GM18520 (cell line): ENCODE results near the gene DHRS9.

Experiments
- ATAC-seq: cut with Tn5 transposase; IDR thresholded peaks from one replicate; pipeline ENCODE4 v1.9.1; 2021; ENCODE audit not compliant: unreplicated experiment

Gene DHRS9

DNA sequence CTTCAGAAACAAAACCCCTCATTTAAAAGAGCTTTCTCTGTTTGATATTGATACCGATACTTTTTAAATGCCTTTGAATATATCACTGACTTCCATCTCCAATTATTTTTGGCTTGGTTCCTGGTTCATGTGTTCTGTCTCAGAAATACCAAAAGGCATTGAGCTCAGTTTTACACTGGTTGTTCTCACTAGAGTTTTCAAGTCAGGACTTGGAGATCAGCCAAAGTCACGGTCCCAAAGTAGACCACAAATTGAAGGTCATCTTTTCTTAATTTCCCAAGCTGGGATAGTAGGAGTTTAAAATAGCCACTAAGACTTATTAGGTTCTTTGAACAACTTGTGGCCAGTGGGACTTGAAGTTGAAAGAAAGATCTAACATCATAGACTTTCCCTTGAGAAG, 24.2 kb downstream of the DHRS9 start:
- peak; percentile 7 for ATAC-seq

DNA sequence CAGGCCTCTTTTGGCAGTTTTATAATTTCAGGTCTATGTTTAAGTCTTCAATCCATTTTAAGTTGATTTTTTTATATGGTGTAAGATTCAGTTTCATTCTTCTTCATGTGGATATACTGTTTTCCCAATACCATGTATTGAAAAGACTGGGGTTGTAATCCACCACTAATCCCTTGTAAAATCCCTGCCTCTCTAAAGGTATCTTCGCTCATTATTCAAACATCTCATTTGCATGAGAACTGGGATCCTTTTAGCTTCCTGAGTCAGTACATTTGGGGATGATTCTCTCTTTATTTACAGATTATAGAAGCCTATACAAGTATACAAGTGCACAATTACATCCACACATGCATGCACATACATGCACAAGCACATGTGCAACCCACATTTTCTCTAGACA, 25.3 kb downstream of the DHRS9 start:
- no peak for ATAC-seq

DNA sequence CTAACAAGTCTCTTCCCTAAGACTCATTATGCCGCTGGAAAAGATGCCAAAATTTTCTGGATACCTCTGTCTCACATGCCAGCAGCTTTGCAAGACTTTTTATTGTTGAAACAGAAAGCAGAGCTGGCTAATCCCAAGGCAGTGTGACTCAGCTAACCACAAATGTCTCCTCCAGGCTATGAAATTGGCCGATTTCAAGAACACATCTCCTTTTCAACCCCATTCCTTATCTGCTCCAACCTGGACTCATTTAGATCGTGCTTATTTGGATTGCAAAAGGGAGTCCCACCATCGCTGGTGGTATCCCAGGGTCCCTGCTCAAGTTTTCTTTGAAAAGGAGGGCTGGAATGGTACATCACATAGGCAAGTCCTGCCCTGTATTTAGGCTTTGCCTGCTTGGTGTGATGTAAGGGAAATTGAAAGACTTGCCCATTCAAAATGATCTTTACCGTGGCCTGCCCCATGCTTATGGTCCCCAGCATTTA, 26.3 kb downstream of the DHRS9 start:
- ATAC-seq: no peak

DNA sequence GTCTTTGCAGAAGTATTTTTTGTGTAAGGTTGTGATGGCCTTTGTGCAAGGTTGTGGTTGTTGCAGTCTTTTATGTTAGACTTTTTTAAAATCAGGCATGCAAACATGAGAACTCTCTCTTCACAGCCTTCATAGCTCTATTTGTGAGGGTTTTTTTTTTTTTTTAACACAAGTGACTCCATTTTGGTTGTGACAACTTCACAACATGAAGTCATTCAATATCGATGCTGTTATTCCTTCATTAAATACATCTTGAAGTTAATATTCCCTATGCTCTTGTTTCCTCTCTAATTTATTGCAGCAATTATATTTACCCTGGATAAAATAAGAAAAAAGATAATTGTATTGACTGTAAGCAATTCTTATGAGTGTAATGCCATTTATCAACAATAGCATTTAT, 35.5 kb downstream of the DHRS9 start:
- no peak for ATAC-seq

DNA sequence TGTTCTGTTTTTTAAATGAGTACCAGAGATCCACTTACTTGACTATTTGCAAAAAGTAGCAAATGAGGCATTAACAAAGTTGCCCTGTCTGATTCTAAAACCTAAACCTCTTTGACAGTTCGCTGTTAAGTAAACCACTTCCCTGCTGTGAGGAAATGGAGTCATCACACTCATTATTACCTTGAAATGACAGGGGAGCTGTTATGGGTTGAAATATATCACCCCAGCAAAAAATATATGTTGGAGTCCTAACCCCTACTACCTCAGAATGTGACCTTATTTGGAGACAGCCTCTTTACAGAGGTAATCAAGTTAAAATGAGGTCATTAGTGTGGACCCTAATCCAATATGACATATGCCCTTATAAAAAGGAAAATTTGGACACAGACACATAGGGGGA, 36.1 kb downstream of the DHRS9 start:
- ATAC-seq: no peak

DNA sequence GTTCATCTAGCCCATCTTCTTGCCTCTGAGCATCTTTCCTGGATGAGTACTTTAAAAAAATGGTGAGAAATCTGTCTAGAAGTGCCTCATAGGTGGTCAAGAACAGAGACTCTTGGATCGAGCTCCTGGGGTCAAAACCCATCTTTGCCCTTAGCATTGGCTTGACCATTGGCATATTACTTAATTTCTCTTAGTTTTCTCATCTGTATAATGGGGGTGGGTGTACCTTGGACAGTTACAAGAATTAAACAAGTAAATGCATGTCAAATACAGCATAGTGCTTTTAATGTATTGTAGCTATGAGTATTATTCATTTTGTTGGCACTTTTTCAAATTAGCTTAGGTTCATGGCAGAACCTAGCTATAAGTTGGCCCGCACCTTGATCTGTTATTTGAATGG, 36.8 kb downstream of the DHRS9 start:
- ATAC-seq: no peak

DNA sequence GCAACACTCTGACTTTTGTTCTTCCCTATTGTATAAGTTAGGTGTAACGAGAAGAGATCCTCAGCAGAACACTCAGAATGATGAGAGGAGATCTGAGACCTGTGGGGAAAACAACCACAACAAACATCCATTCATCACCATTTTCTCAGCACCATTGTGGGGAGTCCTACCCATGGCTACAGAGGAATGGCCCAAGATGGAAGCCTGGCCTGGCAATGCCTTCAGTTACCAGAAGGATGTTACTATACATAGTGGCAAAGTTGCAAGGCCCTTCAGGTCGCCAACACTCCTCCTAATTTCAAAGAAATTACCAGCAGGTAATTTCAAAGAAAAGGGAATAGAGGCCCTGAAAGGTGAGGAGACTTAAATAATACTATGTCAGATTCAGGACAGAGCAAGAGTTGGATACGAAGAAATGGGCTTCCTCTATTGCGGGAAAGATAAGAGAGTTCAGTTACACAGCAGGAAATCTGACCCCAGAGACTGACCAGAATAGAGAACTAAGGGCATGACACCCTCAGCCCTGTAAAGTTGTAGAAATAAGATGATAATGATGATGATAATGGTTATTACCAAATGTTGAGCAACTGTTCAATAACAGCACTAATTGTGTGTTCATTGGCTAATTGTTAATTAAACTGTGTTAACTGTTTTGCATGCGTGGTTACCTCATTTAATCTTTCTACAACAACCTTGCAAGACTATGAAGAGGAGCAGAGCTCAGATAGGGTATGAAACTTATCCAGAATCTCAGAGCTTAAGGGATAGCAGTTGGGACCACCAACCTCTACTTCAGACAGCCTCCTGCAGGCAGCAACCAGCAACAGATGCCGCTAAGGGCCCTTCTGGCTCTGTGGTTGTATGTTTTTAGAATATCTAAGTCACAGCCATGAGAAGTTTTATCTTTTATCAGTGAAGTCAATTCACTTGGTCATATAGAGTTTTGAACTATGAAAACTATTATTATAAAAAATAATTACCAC, 37.5 kb downstream of the DHRS9 start:
- ATAC-seq: no peak

DNA sequence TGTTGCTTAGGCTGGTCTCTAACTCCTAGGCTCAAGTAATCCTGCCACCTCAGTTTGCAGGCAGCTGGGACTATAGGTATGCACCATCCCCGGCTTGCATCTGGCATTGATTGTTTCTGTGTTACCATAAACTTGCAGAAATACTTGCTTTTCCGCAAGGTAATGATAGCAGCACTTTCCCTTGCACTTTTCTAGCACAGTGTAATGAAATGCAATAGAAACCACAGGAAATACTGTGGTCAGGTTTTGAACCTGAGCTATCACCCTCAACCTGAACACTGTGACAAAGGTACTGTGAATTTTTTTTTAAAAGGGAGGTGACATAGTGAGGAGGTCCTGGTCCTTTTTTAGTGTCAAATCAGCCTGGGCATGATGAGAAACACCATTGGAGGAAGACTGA, 38.3 kb downstream of the DHRS9 start:
- ATAC-seq: peak; percentile 86

DNA sequence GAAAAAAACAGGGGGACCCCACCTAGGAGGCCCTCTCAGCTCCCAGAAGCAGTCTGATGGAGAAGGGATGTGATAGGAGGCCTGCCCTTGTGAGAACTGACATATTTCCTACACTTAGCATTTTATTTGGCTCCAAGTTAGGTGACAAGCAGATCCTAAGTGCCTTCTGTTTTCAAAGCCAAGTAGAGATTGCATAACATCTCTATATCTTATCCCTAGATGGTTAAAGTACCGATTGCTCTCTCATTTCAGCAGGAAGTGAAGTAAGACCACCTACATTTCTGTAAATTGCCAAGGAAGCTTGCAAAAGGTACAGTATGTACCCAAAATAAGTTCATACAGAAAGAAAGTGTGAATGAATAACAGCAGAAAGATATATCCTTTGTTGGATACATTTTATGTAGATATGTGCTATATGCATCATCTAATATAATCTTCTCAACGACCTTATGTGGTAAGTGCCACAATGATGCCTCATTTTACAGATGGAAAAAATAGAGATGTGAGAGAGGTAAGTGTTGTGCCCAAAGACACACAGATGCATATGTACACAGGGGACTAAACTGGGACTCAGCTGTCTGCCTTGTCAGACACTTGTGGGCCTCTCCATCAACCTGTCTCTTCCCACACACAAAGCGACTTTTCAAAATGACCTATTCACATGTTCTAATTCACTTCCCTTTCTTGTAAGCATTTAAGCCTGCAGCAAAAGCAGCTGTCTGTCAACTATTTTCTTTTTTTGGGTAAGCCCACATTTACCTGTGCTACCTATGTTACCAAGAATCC, 38.9 kb downstream of the DHRS9 start:
- no peak for ATAC-seq

DNA sequence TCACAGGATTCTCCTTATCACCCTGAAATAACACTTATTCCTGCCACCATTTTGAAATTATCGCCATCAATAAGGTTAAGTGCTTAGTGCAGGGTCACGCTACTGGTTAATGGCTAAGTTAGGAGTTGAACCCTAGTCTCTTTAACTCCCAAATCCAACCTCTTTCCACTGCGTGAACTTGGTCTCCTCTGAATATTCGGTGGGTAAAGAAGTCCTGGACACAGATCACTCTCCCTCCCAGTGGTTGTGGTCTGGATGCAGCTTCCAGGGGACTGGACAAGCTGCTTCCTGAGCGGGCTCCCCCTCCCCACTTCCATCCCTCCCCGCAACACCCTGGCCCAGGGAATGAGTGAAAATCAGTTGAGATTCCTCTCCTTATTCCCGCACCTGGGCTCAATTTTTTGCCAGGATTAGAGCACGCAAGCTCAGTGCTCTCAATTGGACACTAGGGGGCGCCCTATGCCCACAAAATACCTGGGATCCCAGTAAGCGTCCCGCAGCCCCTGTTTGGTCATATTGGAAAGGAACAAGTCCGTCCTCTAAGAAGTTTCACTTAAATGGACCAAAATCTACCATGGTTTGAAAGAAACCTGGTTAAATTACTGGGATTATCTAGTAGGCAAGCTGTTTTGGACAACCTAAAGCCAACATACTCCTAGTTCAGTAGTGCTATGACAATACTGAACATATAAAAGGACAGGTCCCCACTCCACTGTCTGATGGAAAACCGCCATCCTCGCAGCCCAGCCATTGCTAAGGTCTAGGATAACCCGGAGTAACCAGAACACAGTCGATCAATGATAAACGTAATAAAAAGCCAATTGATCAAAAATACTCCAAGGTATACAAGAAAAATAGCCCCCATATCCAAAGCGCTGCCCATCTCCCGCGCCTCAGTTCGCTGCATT, 40.4 kb downstream of the DHRS9 start:
- ATAC-seq: no peak

DNA sequence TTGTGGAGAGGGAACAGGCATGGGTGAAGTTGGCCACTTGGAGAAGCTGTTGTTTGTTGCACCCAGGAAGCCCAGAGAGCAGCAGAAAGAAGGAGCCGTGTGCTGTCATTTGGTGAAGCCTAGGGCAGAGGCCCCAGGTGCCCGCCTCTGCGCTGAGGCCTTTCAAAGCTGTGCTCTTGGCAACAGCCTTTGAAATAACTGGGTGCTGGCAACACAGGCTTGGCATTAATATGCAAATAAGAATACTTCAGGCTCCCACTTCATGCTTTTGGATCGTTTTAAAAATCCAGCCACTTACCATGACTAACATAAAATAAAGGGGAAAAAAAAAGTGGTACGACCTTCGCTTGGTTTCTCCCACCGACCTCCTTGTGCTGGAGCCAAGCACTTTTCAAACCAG, 41.1 kb downstream of the DHRS9 start:
- ATAC-seq: no peak

DNA sequence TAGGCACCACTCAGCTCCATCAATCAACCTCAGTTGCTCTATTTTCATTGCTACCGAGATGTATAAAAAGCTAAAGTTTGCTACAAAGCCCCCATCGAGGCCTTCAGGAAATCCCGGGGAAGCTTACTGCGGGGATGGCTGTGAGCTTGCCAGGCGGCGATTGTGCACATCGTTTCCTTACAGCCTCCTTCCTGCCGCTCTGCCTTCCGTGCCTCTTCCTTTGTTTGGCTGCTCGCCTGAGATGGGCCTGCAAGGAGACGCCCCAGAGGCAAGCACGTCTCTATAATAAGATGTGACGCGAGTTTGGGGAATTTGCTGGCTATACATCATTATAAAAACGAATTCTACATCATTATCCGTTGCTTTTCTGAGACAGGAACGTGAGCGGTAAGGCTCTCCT, 41.6 kb downstream of the DHRS9 start:
- no peak for ATAC-seq

DNA sequence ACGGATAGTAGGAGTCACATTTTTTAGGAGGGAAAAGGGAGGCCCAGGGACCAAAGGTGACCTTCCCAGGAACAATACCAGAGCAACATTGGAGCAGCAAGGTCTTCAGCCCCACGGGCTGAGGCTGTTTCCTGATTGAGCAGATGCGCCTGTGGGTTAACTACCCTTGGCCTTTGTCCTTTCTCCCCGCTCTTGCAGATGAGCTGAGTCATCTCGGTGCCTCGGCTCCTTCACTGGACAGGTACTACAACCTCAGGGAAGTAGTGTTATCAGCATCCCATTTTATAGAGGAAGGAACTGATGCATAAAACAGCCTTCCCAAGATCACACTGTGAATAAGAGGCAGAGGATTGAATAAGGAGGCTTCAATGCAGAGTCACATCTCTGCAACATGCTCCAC, 43.5 kb downstream of the DHRS9 start:
- no peak for ATAC-seq

DNA sequence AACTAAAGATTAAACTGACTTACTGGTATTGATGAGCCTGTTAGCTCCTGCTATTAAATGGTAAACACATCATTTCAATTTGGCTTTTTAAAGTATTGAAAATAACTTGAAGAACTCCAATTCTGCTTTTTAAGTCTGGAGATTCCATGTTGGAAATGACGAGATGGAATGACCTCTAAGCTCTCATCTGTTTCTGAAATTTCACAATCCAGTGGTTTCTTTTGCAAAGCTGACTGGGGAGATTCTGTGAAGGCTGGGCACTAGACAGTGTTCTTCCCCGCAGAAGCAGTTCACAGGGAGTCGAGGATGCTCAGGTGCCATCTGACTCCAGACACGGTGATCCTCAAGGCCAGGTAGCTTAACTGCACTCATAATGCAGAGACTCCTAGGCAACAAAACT, 44.7 kb downstream of the DHRS9 start:
- no peak for ATAC-seq

DNA sequence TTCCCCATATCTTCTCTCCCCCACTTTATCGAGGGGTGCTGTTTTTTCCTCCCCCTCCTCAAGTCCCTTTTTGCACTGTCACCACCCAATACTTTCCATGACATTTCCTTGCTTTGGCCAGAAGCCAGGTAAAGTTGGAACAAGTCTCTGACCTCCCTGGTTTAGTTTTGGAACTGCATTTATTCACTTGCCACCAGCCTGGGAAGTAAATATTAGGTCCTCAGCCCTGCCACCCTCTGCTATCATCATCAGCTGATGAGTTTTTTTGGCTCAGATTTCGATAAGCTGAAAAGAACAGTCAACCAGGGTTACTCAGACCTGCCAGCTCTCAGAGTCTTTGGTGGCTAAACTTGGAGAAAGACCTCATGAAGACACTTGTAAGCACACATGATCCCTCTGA, 47.0 kb downstream of the DHRS9 start:
- no peak for ATAC-seq

DNA sequence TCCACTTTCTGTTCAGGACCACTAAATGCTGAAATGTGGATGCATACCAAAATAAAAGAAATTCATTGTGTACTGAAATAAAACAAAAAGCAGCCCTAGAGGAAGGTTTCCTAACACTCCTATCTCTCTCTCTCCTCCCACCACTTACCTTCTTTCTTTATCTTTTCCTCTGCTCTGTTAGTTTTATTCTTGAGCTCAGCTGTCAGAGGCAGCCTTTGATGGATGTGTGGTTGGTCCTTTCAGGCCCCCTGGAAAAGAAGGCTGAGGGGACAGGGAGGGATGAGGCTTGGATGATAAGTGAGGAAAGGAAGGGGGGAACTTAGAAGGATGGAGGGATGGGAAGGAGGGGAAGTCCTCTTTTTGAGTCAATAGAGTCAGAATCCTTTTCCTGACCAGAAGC, 47.6 kb downstream of the DHRS9 start:
- no peak for ATAC-seq

DNA sequence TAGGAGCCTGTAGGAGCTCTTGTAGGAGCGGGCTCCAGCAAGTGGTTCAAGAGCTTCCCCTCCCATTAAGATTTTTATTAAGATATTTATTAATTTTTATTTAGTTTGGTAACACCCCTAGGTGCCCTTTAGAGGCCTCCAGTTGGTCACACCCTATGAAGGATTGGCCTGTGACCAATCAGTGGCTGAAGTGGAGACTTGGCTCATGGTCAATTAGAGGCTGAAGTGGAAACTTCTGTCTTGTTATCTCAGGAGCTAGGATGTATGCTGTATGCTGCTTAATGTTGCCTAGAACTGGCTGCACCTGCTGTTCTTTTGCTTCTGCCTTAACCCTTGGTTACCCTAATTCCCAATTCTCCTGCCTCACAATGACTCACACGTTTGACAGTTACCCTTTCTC, 48.7 kb downstream of the DHRS9 start:
- ATAC-seq: no peak

DNA sequence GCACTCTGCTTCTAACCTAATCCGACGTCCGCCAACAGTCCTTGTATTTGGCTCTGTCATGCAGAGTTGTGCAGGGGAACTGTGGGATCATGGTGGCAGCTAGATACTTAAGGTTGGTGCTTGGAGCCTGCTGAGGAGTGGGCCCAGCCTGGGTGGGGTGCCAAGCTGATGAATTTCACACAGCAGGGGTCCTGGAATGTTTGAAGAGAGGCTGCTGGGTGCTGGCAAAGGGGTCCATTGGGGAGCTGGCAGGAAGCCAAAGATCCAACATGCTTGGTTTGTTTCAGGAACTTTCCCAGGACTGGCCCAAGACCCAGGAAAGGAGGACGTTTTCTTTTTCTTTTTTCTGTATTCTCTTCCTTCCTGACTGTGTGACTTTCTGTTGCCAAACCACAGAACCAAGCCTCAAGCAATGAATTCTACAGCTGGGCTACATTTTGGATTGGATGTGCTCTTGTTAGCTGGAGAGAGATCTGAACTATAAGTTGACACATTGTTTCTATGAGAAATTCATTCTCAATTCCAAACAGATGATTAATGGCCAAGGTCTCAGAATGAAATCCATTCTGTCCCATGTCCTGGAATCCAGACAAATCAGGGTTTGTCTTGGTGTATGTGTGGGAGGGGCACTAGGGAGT, 49.9 kb downstream of the DHRS9 start:
- ATAC-seq: no peak

DNA sequence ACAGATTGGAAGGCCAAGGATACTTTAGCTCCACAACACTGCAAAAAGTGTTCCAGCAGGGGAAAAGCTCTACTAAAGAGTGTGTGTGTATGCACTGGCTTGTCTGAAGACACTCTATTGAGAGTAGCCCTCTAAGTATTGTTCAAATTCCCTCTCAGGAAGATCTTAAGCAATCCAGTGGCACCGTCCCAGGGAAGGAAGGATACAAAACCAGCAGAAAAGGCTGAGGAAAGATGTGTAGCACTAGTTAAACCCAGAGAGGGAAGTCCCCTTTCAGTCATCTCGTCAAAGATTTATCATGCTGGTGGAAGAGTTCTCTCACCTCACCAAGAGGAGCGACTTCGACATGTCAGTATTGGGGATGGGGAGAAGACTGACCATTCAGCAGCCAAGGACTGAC, 50.5 kb downstream of the DHRS9 start:
- ATAC-seq: no peak

DNA sequence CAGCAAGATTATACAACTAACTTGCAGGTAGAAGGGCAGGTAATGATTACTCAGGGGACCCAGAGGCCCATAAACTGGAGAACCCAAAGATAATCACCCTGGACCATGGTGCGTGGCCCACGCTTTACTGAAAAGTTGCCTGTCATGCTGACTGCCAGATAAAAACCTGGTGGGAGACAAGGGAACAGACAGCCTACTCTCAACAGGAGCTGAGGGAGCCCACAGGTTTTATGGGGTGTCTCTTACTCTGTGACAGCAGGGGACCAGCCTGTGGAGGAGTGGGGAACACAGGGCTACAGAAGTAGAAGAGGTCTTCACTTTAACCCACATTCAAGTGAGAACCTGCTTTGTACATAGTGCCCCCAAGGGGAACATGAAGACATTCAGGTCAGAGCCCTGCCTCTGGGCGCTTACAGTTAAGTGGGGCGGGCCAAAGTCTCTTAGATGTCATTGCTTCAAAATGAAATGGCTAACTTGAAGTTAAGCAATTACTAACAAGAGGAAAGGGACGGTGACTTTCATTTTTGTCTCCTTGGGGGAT, 60.4 kb downstream of the DHRS9 start:
- ATAC-seq: no peak
